ENCODE results near the gene MRPL58.

DNA sequence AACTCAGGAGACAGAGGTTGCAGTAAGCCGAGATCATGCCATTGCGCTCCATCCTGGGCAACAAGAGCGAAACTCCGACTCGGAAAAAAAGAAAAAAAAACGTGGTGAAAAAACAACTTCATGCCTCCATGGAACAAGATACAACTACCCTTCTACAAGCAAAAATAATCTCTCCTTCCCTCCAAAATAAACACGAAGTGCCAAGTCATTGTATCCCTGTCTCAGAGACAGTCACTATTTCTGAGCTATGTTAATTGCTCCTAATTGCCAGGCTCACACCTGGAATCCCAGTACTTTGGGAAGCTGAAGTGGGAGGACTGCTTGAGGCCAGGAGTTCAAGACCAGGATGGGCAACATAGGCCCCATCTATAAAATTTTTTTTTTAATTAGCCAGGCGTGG lies 56.3 kb downstream of the MRPL58 start:
- TF ChIP-seq, protein P1, sequence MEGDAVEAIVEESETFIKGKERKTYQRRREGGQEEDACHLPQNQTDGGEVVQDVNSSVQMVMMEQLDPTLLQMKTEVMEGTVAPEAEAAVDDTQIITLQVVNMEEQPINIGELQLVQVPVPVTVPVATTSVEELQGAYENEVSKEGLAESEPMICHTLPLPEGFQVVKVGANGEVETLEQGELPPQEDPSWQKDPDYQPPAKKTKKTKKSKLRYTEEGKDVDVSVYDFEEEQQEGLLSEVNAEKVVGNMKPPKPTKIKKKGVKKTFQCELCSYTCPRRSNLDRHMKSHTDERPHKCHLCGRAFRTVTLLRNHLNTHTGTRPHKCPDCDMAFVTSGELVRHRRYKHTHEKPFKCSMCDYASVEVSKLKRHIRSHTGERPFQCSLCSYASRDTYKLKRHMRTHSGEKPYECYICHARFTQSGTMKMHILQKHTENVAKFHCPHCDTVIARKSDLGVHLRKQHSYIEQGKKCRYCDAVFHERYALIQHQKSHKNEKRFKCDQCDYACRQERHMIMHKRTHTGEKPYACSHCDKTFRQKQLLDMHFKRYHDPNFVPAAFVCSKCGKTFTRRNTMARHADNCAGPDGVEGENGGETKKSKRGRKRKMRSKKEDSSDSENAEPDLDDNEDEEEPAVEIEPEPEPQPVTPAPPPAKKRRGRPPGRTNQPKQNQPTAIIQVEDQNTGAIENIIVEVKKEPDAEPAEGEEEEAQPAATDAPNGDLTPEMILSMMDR (conservative IDR thresholded peaks at IDR 0.05 in 1 of 2, IDR thresholded peaks at IDR 0.05 in 1 of 2; ENCODE audit: extremely low read depth in 1 of 2, insufficient read depth in 1 of 2, low read depth in 1 of 2, low read length in 2 of 2) = no peak
- TF ChIP-seq EZH2 (IDR thresholded peaks at IDR 0.05; ENCODE audit: borderline replicate concordance, low read length) = no peak

All from mammary epithelial cell (primary cell).